ENCODE measurements around the gene LIN28B.

GRCh38 chr6:104990085-104990484 lies 33.2 kb downstream of the LIN28B start:
- TF ChIP-seq POLR2A (IDR thresholded peaks at IDR 0.05) (no peak), EP300 (IDR thresholded peaks at IDR 0.05) (no peak)
